Measurements from ENCODE around the gene PROP1.
"Not testable (repeated sequence)": the region's sequence is repeated elsewhere in the genome, so short reads cannot be mapped to it uniquely, and the experiment has no call there.

PROP1 gene

GRCh38 chr5:177945145-177945544 lies 50.9 kb downstream of the PROP1 start:
- H3K9me3 ChIP-seq (ENCODE audit: control extremely low read depth in 1 of 5, control insufficient read depth in 4 of 5, insufficient read depth in 2 of 5, low read depth in 1 of 5, low read length in 4 of 5); H3K36me3 ChIP-seq (ENCODE audit: control insufficient read depth in 4 of 4, insufficient read depth in 4 of 4, low read length in 3 of 4); H3K27ac ChIP-seq (ENCODE audit: insufficient read depth in 1 of 2, low read depth in 1 of 2, low read length in 2 of 2, poor library complexity in 1 of 2, severe bottlenecking in 2 of 2); DNase-seq; H3K4me1 ChIP-seq (ENCODE audit: control extremely low read depth in 1 of 4, control insufficient read depth in 4 of 4, insufficient read depth in 4 of 4, low read length in 3 of 4); H3K27me3 ChIP-seq (replicated peaks in 2 of 5; ENCODE audit: control insufficient read depth in 4 of 5, insufficient read depth in 5 of 5, low read length in 4 of 5); H3K4me3 ChIP-seq (ENCODE audit: control insufficient read depth in 1 of 7, extremely low read depth in 1 of 7, insufficient read depth in 4 of 7, low read depth in 2 of 7, low read length in 6 of 7); POLR2A ChIA-PET; CTCF ChIA-PET: not testable (repeated sequence)
- 96% methylated on average over 12 of the region's 13 CpGs for WGBS (ENCODE audit: insufficient coverage)

- CTCF ChIA-PET; H3K9me3 ChIP-seq (ENCODE audit: control extremely low read depth in 1 of 5, control insufficient read depth in 4 of 5, insufficient read depth in 2 of 5, low read depth in 1 of 5, low read length in 4 of 5); H3K36me3 ChIP-seq (ENCODE audit: control insufficient read depth in 4 of 4, insufficient read depth in 4 of 4, low read length in 3 of 4); H3K27ac ChIP-seq (ENCODE audit: insufficient read depth in 1 of 2, low read depth in 1 of 2, low read length in 2 of 2, poor library complexity in 1 of 2, severe bottlenecking in 2 of 2); H3K4me1 ChIP-seq (ENCODE audit: control extremely low read depth in 1 of 4, control insufficient read depth in 4 of 4, insufficient read depth in 4 of 4, low read length in 3 of 4); POLR2A ChIA-PET; H3K27me3 ChIP-seq (replicated peaks in 2 of 5; ENCODE audit: control insufficient read depth in 4 of 5, insufficient read depth in 5 of 5, low read length in 4 of 5): not testable (repeated sequence)
- peak in 2 of 3 donors; percentile 44 to 55 for DNase-seq
- H3K4me3 ChIP-seq (ENCODE audit: control insufficient read depth in 1 of 7, extremely low read depth in 1 of 7, insufficient read depth in 4 of 7, low read depth in 2 of 7, low read length in 6 of 7), result peak overlapping the region; percentile 41 to 79 (median 57)
- 0% methylated on average over 8 of the region's 66 CpGs for WGBS (ENCODE audit: insufficient coverage)
Observed at GRCh38 chr5:177943805-177944736, 52.0 kb downstream of the PROP1 start.

- DNase-seq, result peak in 2 of 3 donors; percentile 83 to 86
- H3K36me3 ChIP-seq (ENCODE audit: control insufficient read depth in 4 of 4, insufficient read depth in 4 of 4, low read length in 3 of 4); CTCF ChIA-PET; H3K9me3 ChIP-seq (ENCODE audit: control extremely low read depth in 1 of 5, control insufficient read depth in 4 of 5, insufficient read depth in 2 of 5, low read depth in 1 of 5, low read length in 4 of 5); H3K4me3 ChIP-seq (ENCODE audit: control insufficient read depth in 1 of 7, extremely low read depth in 1 of 7, insufficient read depth in 4 of 7, low read depth in 2 of 7, low read length in 6 of 7); POLR2A ChIA-PET; H3K4me1 ChIP-seq (ENCODE audit: control extremely low read depth in 1 of 4, control insufficient read depth in 4 of 4, insufficient read depth in 4 of 4, low read length in 3 of 4); H3K27ac ChIP-seq (ENCODE audit: insufficient read depth in 1 of 2, low read depth in 1 of 2, low read length in 2 of 2, poor library complexity in 1 of 2, severe bottlenecking in 2 of 2): not testable (repeated sequence)
- WGBS (ENCODE audit: insufficient coverage), result no CpG with 5 or more reads among the region's 3 CpGs
- peaks cover 0 to 14% (median 2%) of the 10 kb centered on the region in 5 experiments for H3K27me3 ChIP-seq (replicated peaks in 2 of 5; ENCODE audit: control insufficient read depth in 4 of 5, insufficient read depth in 5 of 5, low read length in 4 of 5)
Observed at GRCh38 chr5:177942896-177943295, 53.1 kb downstream of the PROP1 start.
